Neural progenitor cell (in vitro differentiated cells): ENCODE data around the gene SYNJ2. TPM values are rescaled to one million over a fixed set of nuclear protein-coding genes. Genes with fewer than 3 reads are reported as not detected.

Source experiments
- DNase-seq: peaks from one replicate; pipeline ENCODE4 v3.0.0-alpha.2; 2016; ENCODE audit warnings: low spot score
- H2AFZ ChIP-seq: fragments of 200-600 bp; sonication (generic); replicated peaks from 2 replicates; pipeline ENCODE4 v1.6.1; 2016; ENCODE audit warnings: antibody characterized with exemption
- H3F3A ChIP-seq: fragments of 200-600 bp; sonication (generic); 2 replicates; pipeline ENCODE4 v1.6.1; 2016; ENCODE audit warnings: antibody characterized with exemption, low read depth
- H3K27ac ChIP-seq: fragments of 200-600 bp; sonication (generic); 2 replicates; pipeline ENCODE4 v1.5.1; 2016; ENCODE audit warnings: mild to moderate bottlenecking
- H3K27me3 ChIP-seq: fragments of 200-600 bp; sonication (generic); 2 replicates; pipeline ENCODE4 v1.6.1; 2016; ENCODE audit warnings: mild to moderate bottlenecking, moderate library complexity
- H3K36me3 ChIP-seq: fragments of 200-600 bp; sonication (generic); 2 replicates; pipeline ENCODE4 v1.5.1; 2016
- H3K4me1 ChIP-seq: fragments of 200-600 bp; sonication (generic); 2 replicates; pipeline ENCODE4 v1.6.1; 2016; ENCODE audit warnings: mixed run types
- H3K4me2 ChIP-seq: fragments of 200-600 bp; sonication (generic); 2 replicates; pipeline ENCODE4 v1.6.1; 2016
- H3K4me3 ChIP-seq: fragments of 200-600 bp; sonication (generic); 2 replicates; pipeline ENCODE4 v1.5.1; 2016
- H3K79me2 ChIP-seq: fragments of 200-600 bp; sonication (generic); 2 replicates; pipeline ENCODE4 v1.6.1; 2016; ENCODE audit warnings: low read depth
- H3K9ac ChIP-seq: fragments of 200-600 bp; sonication (generic); 2 replicates; pipeline ENCODE4 v1.6.1; 2016
- H3K9me3 ChIP-seq: fragments of 200-600 bp; sonication (generic); 2 replicates; pipeline ENCODE4 v1.5.1; 2016; ENCODE audit warnings: low read depth
- H4K20me1 ChIP-seq: fragments of 200-600 bp; sonication (generic); 2 replicates; pipeline ENCODE4 v1.6.1; 2016; ENCODE audit warnings: low read depth
- H3K27ac Mint-ChIP-seq: 3 replicates; pipeline ENCODE4 v1.8.0; 2021; ENCODE audit warnings: mixed read lengths
- H3K27me3 Mint-ChIP-seq: 2 replicates; pipeline ENCODE4 v1.8.0; 2022; ENCODE audit warnings: low read depth, mild to moderate bottlenecking, inconsistent platforms, moderate library complexity, mixed read lengths; ENCODE audit not compliant: insufficient read depth
- H3K36me3 Mint-ChIP-seq: 3 replicates; pipeline ENCODE4 v1.8.0; 2021; ENCODE audit warnings: mixed read lengths
- H3K4me1 Mint-ChIP-seq: 3 replicates; pipeline ENCODE4 v1.8.0; 2021; ENCODE audit warnings: mixed read lengths
- H3K4me3 Mint-ChIP-seq: 3 replicates; pipeline ENCODE4 v1.8.0; 2021; ENCODE audit warnings: mild to moderate bottlenecking, moderate library complexity, mixed read lengths
- H3K9me3 Mint-ChIP-seq: 3 replicates; pipeline ENCODE4 v1.8.0; 2020; ENCODE audit warnings: mixed read lengths
- EZH2 ChIP-seq: fragments of 200-600 bp; sonication (generic); IDR thresholded peaks from 2 replicates; pipeline ENCODE4 v1.6.1; 2017; ENCODE audit warnings: antibody characterized with exemption, mild to moderate bottlenecking, moderate library complexity
- EZH2phosphoT487 ChIP-seq: fragments of 200-600 bp; sonication (generic); IDR thresholded peaks from 2 replicates; pipeline ENCODE4 v1.6.1; 2017; ENCODE audit warnings: antibody characterized with exemption
- total RNA-seq: library from RNA; depleted of rRNA; stranded (reverse); fragments of >200 nt; gene quantifications from 2 replicates; pipeline ENCODE4 v1.2.3, GENCODE V29; 2015; ENCODE audit warnings: low replicate concordance
- TF ChIP-seq, protein P1 (sequence below): fragments of 200-600 bp; sonication (generic); IDR thresholded peaks from 2 replicates; pipeline ENCODE4 v1.5.1; 2017; ENCODE audit warnings: antibody characterized with exemption, mild to moderate bottlenecking

SYNJ2 gene
- total RNA-seq, 1 donor from 2014 or later, result 4.8 TPM

DNA sequence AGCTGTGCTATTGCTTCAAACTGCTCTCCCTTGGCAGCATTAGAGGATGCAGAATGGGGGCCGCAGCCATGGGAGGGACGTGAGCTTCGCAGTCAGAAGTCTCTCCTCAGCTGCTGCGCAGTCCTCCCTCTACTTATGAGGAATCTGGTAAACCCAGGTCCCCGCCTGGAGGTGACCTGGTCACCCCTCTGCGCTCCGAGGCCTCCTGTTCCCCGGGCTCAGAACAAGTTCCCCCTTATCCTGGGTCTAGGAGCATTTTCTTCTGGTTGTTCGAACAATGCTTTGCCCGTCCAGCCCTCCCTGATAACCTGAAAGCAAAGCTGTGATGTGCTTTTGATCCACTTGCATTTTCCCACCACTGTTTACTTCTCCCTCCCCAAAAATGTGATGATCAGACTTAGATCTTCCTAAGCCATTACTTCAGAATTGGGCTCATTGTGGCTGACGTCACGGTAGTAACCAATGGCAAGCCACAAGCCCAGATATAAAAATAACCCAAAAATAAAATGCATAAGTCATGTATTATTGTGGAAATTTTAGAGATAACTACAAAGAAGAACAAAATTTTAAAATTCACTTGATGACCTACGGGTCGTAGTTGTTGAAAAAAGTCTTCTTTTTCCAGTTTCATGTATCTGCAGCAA is 105.7 kb downstream of the SYNJ2 start:
- Histone ChIP-seq H3K27me3 (no peaks in the 10 kb centered on the region), H3F3A (no peaks in the 10 kb centered on the region), H3K4me1 (no peaks in the 10 kb centered on the region), H2AFZ (peak overlapping the region; percentile 50), H3K9ac (no peak overlapping the region), H3K27ac (no peak overlapping the region), H3K9me3 (no peaks in the 10 kb centered on the region), H3K4me3 (no peak overlapping the region), H3K4me2 (no peak overlapping the region), H3K79me2 (no peaks in the 10 kb centered on the region), H4K20me1 (no peaks in the 10 kb centered on the region), H3K36me3 (no peaks in the 10 kb centered on the region)
- no peaks in the 10 kb centered on the region for H3K9me3 Mint-ChIP-seq
- no peak for DNase-seq
- no peak overlapping the region for H3K27ac Mint-ChIP-seq
- peaks cover 5% of the 10 kb centered on the region for H3K27me3 Mint-ChIP-seq
- peaks cover 4% of the 10 kb centered on the region for H3K36me3 Mint-ChIP-seq
- no peaks in the 10 kb centered on the region for H3K4me1 Mint-ChIP-seq
- no peak overlapping the region for H3K4me3 Mint-ChIP-seq
- TF ChIP-seq, protein P1, sequence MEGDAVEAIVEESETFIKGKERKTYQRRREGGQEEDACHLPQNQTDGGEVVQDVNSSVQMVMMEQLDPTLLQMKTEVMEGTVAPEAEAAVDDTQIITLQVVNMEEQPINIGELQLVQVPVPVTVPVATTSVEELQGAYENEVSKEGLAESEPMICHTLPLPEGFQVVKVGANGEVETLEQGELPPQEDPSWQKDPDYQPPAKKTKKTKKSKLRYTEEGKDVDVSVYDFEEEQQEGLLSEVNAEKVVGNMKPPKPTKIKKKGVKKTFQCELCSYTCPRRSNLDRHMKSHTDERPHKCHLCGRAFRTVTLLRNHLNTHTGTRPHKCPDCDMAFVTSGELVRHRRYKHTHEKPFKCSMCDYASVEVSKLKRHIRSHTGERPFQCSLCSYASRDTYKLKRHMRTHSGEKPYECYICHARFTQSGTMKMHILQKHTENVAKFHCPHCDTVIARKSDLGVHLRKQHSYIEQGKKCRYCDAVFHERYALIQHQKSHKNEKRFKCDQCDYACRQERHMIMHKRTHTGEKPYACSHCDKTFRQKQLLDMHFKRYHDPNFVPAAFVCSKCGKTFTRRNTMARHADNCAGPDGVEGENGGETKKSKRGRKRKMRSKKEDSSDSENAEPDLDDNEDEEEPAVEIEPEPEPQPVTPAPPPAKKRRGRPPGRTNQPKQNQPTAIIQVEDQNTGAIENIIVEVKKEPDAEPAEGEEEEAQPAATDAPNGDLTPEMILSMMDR, result no peak
- TF ChIP-seq EZH2phosphoT487, result no peak
- TF ChIP-seq EZH2, result no peak

DNA sequence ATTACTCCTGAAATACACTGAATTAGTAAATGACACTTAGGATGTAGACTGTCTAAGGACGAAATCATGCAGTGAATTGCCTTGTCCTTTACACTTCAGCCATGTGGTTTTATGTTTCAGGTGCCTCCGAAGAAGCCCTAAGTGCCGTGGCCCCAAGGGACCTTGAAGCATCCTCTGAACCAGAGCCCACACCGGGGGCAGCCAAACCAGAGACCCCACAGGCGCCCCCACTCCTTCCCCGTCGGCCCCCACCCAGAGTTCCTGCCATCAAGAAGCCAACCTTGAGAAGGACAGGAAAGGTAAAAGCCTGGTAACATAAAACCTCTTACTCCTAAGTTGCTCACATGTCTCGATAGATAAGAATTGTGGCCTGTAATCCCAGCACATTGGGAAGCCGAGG is 111.1 kb downstream of the SYNJ2 start:
- no peaks in the 10 kb centered on the region for H3K79me2 ChIP-seq
- Mint-ChIP-seq H3K36me3 (peaks cover 4% of the 10 kb centered on the region), H3K4me3 (no peak overlapping the region), H3K27ac (no peak overlapping the region), H3K27me3 (peaks cover 3% of the 10 kb centered on the region), H3K9me3 (no peaks in the 10 kb centered on the region), H3K4me1 (no peaks in the 10 kb centered on the region)
- no peaks in the 10 kb centered on the region for H3K36me3 ChIP-seq
- no peak overlapping the region for H2AFZ ChIP-seq
- no peaks in the 10 kb centered on the region for H4K20me1 ChIP-seq
- no peaks in the 10 kb centered on the region for H3F3A ChIP-seq
- H3K27me3 ChIP-seq, result no peaks in the 10 kb centered on the region
- no peak for DNase-seq
- H3K4me3 ChIP-seq, result no peak overlapping the region
- H3K4me1 ChIP-seq, result no peaks in the 10 kb centered on the region
- no peak overlapping the region for H3K4me2 ChIP-seq
- H3K27ac ChIP-seq, result no peak overlapping the region
- no peaks in the 10 kb centered on the region for H3K9me3 ChIP-seq
- TF ChIP-seq EZH2phosphoT487 (no peak), EZH2 (no peak)
- TF ChIP-seq, protein P1, result no peak
- H3K9ac ChIP-seq, result no peak overlapping the region

DNA sequence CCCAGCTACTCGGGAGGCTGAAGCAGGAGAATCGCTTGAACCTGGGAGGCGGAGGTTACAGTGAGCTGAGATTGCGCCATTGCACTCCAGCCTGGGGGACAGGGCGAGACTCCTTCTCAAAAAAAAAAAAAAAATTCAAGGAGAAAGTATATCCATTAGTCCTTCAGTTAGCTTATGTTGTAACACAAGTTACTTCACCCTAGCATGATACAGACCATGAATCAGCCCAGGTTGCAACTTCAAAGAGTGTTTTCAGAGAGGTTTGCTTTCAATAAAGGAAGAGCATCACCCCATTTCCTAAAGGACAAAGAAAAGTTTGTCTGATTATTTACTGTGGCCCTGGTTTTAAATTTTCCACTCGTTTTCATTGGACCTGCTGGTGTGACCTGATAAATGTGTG is 113.4 kb downstream of the SYNJ2 start:
- Mint-ChIP-seq H3K4me3 (no peak overlapping the region), H3K36me3 (peaks cover 4% of the 10 kb centered on the region), H3K27ac (no peak overlapping the region), H3K27me3 (peaks cover 3% of the 10 kb centered on the region), H3K9me3 (no peaks in the 10 kb centered on the region), H3K4me1 (peaks cover 2% of the 10 kb centered on the region)
- H3F3A ChIP-seq, result no peaks in the 10 kb centered on the region
- H3K4me1 ChIP-seq, result no peaks in the 10 kb centered on the region
- no peak for DNase-seq
- H4K20me1 ChIP-seq, result no peaks in the 10 kb centered on the region
- H3K36me3 ChIP-seq, result no peaks in the 10 kb centered on the region
- no peak overlapping the region for H3K4me2 ChIP-seq
- H2AFZ ChIP-seq, result no peak overlapping the region
- H3K9me3 ChIP-seq, result no peaks in the 10 kb centered on the region
- no peak overlapping the region for H3K27ac ChIP-seq
- no peaks in the 10 kb centered on the region for H3K79me2 ChIP-seq
- TF ChIP-seq EZH2, result no peak
- TF ChIP-seq, protein P1, result no peak
- no peak for TF ChIP-seq EZH2phosphoT487
- no peak overlapping the region for H3K4me3 ChIP-seq
- H3K9ac ChIP-seq, result no peak overlapping the region
- no peaks in the 10 kb centered on the region for H3K27me3 ChIP-seq
